ENCODE data around the gene KL.

KL gene

GRCh38 chr13:33072759-33073158 is 56.5 kb downstream of the KL start:
- no peaks in the 10 kb centered on the region for H3K36me3 ChIP-seq (ENCODE audit: control insufficient read depth, insufficient read depth, low read length)
- no peak overlapping the region for H3K4me3 ChIP-seq (ENCODE audit: low read depth, low read length)
- no peaks in the 10 kb centered on the region for H3K27me3 ChIP-seq (ENCODE audit: control insufficient read depth, insufficient read depth, low read length)
- H3K4me2 ChIP-seq (ENCODE audit: low read length): no peak overlapping the region
- H3K9ac ChIP-seq: no peak overlapping the region
- no peak overlapping the region for H3K27ac ChIP-seq
- peaks cover 7% of the 10 kb centered on the region for H3K4me1 ChIP-seq
- no peak for TF ChIP-seq CTCF (IDR thresholded peaks at IDR 0.05)
- H2AFZ ChIP-seq: no peak overlapping the region
- H3K79me2 ChIP-seq: no peaks in the 10 kb centered on the region
- no peaks in the 10 kb centered on the region for H3K9me3 ChIP-seq (ENCODE audit: control insufficient read depth, low read length)

GRCh38 chr13:33073338-33073737 is 57.1 kb downstream of the KL start:
- Histone ChIP-seq H3K4me1 (peaks cover 7% of the 10 kb centered on the region), H3K9me3 (ENCODE audit: control insufficient read depth, low read length) (no peaks in the 10 kb centered on the region), H2AFZ (no peak overlapping the region), H3K79me2 (no peaks in the 10 kb centered on the region), H3K36me3 (ENCODE audit: control insufficient read depth, insufficient read depth, low read length) (no peaks in the 10 kb centered on the region), H3K4me2 (ENCODE audit: low read length) (no peak overlapping the region), H3K27ac (no peak overlapping the region), H3K4me3 (ENCODE audit: low read depth, low read length) (no peak overlapping the region), H3K27me3 (ENCODE audit: control insufficient read depth, insufficient read depth, low read length) (no peaks in the 10 kb centered on the region), H3K9ac (no peak overlapping the region)
- no peak for TF ChIP-seq CTCF (IDR thresholded peaks at IDR 0.05)

GRCh38 chr13:33076001-33076992 is 60.1 kb downstream of the KL start:
- Histone ChIP-seq H3K4me1 (no peaks in the 10 kb centered on the region), H3K9me3 (ENCODE audit: control insufficient read depth, low read length) (no peaks in the 10 kb centered on the region), H3K27ac (no peak overlapping the region), H3K27me3 (ENCODE audit: control insufficient read depth, insufficient read depth, low read length) (no peaks in the 10 kb centered on the region), H3K4me2 (ENCODE audit: low read length) (no peak overlapping the region), H3K36me3 (ENCODE audit: control insufficient read depth, insufficient read depth, low read length) (no peaks in the 10 kb centered on the region), H2AFZ (peak overlapping the region; percentile 17), H3K4me3 (ENCODE audit: low read depth, low read length) (no peak overlapping the region), H3K79me2 (no peaks in the 10 kb centered on the region), H3K9ac (no peak overlapping the region)
- TF ChIP-seq CTCF (IDR thresholded peaks at IDR 0.05): no peak

GRCh38 chr13:33078263-33078662 is 62.0 kb downstream of the KL start:
- no peaks in the 10 kb centered on the region for H3K36me3 ChIP-seq (ENCODE audit: control insufficient read depth, insufficient read depth, low read length)
- H3K9me3 ChIP-seq (ENCODE audit: control insufficient read depth, low read length): no peaks in the 10 kb centered on the region
- no peaks in the 10 kb centered on the region for H3K4me1 ChIP-seq
- H3K9ac ChIP-seq: no peak overlapping the region
- peak overlapping the region; percentile 46 for H2AFZ ChIP-seq
- H3K27ac ChIP-seq: peak overlapping the region; percentile 11
- H3K4me3 ChIP-seq (ENCODE audit: low read depth, low read length): no peak overlapping the region
- no peak overlapping the region for H3K4me2 ChIP-seq (ENCODE audit: low read length)
- no peaks in the 10 kb centered on the region for H3K79me2 ChIP-seq
- no peak for TF ChIP-seq CTCF (IDR thresholded peaks at IDR 0.05)
- no peaks in the 10 kb centered on the region for H3K27me3 ChIP-seq (ENCODE audit: control insufficient read depth, insufficient read depth, low read length)
